CD14-positive monocyte (primary cell): ENCODE results near the gene EXOC4. TPM values are rescaled to one million over a fixed set of nuclear protein-coding genes. Genes with fewer than 3 reads are reported as not detected.

Source experiments
- DNase-seq, 3 donors: peaks; one replicate each; pipeline ENCODE4 v3.0.0-alpha.2; 2011 to 2022
- H2AFZ ChIP-seq: 2 replicates; pipeline ENCODE4 v1.6.0; 2012; ENCODE audit warnings: mild to moderate bottlenecking, low read depth, low read length, inconsistent platforms; ENCODE audit not compliant: insufficient read depth, poor library complexity, severe bottlenecking
- H3K27ac ChIP-seq, 2 donors: 1 replicate in 1 of 2; 2 replicates in 1 of 2; pipeline ENCODE4 v1.5.1; 2012 to 2013; ENCODE audit warnings: low read length in 2 of 2, control low read depth in 1 of 2, inconsistent platforms in 1 of 2, low read depth in 1 of 2, mild to moderate bottlenecking in 1 of 2
- H3K27me3 ChIP-seq, 2 donors: one replicate each; pipeline versions ENCODE4 v1.6.0 to v1.6.1; 2011 to 2013; ENCODE audit warnings: low read length in 2 of 2; ENCODE audit not compliant: control insufficient read depth in 2 of 2, insufficient read depth in 2 of 2
- H3K36me3 ChIP-seq, 2 donors: replicated peaks in 1 of 2; 1 replicate in 1 of 2; 2 replicates in 1 of 2; pipeline versions ENCODE4 v1.5.1 to v1.6.1; 2012 to 2013; ENCODE audit warnings: low read length in 2 of 2, control low read depth in 1 of 2, inconsistent platforms in 1 of 2, mild to moderate bottlenecking in 1 of 2; ENCODE audit not compliant: insufficient read depth in 2 of 2, control insufficient read depth in 1 of 2
- H3K4me1 ChIP-seq, 2 donors: 1 replicate in 1 of 2; 2 replicates in 1 of 2; pipeline versions ENCODE4 v1.5.1 to v1.6.1; 2012 to 2013; ENCODE audit warnings: low read length in 2 of 2, control low read depth in 1 of 2, inconsistent platforms in 1 of 2, mild to moderate bottlenecking in 1 of 2, moderate library complexity in 1 of 2; ENCODE audit not compliant: insufficient read depth in 2 of 2, control insufficient read depth in 1 of 2
- H3K4me2 ChIP-seq: replicated peaks from 2 replicates; pipeline ENCODE3; 2012; ENCODE audit warnings: low read length, moderate library complexity, mild to moderate bottlenecking; ENCODE audit not compliant: poor library complexity, severe bottlenecking; ENCODE audit errors: extremely low read depth
- H3K4me3 ChIP-seq, 3 experiments: fragments of 200-600 bp in 1 of 3; sonication (generic) in 1 of 3; replicated peaks in 1 of 3; 1 replicate in 2 of 3; 2 replicates in 1 of 3; pipeline ENCODE4 v1.5.1; 2011 to 2013; ENCODE audit warnings: low read length in 3 of 3, mild to moderate bottlenecking in 3 of 3, control low read depth in 2 of 3, low read depth in 2 of 3, inconsistent platforms in 1 of 3, moderate library complexity in 1 of 3
- H3K79me2 ChIP-seq: 2 replicates; pipeline ENCODE4 v1.6.0; 2012; ENCODE audit warnings: mild to moderate bottlenecking, control low read depth, inconsistent platforms, low read length, moderate library complexity; ENCODE audit not compliant: insufficient read depth
- H3K9ac ChIP-seq: 2 replicates; pipeline ENCODE4 v1.6.0; 2017; ENCODE audit warnings: low read length, mild to moderate bottlenecking; ENCODE audit not compliant: insufficient read depth, poor library complexity, severe bottlenecking
- H3K9me3 ChIP-seq, 2 donors: replicated peaks in 1 of 2; 1 replicate in 1 of 2; 2 replicates in 1 of 2; pipeline versions ENCODE4 v1.5.1 to v1.6.1; 2012 to 2013; ENCODE audit warnings: low read length in 2 of 2, control low read depth in 1 of 2; ENCODE audit not compliant: control insufficient read depth in 1 of 2, insufficient read depth in 1 of 2
- H4K20me1 ChIP-seq: 2 replicates; pipeline ENCODE4 v1.6.0; 2012; ENCODE audit warnings: mild to moderate bottlenecking, low read length, control low read depth, moderate library complexity; ENCODE audit not compliant: insufficient read depth
- H3K27ac Mint-ChIP-seq, 7 donors: one replicate each; pipeline ENCODE4 v1.8.0; 2020; ENCODE audit warnings: mild to moderate bottlenecking in 7 of 7, mixed read lengths in 7 of 7, moderate library complexity in 6 of 7, inconsistent platforms in 2 of 7
- H3K27me3 Mint-ChIP-seq, 3 donors: one replicate each; pipeline ENCODE4 v1.8.0; 2021 to 2022; ENCODE audit warnings: low read depth in 3 of 3, mild to moderate bottlenecking in 3 of 3, mixed read lengths in 3 of 3, moderate library complexity in 3 of 3, inconsistent platforms in 1 of 3
- H3K36me3 Mint-ChIP-seq, 2 donors: one replicate each; pipeline ENCODE4 v1.8.0; 2020; ENCODE audit warnings: mixed read lengths in 2 of 2, inconsistent platforms in 1 of 2, mild to moderate bottlenecking in 1 of 2
- H3K4me1 Mint-ChIP-seq: one replicate; pipeline ENCODE4 v1.8.0; 2020; ENCODE audit warnings: mild to moderate bottlenecking, mixed read lengths
- H3K4me3 Mint-ChIP-seq, 2 donors: one replicate each; pipeline ENCODE4 v1.8.0; 2020; ENCODE audit warnings: mild to moderate bottlenecking in 2 of 2, mixed read lengths in 2 of 2, moderate library complexity in 1 of 2
- H3K9me3 Mint-ChIP-seq, 7 donors: one replicate each; pipeline ENCODE4 v1.8.0; 2020 to 2022; ENCODE audit warnings: mixed read lengths in 7 of 7, mild to moderate bottlenecking in 6 of 7, moderate library complexity in 6 of 7, inconsistent platforms in 2 of 7
- WGBS: methylation state at CpG from one replicate; pipeline ENCODE4 v1.1.5; 2013; ENCODE audit warnings: missing lambda C conversion rate; ENCODE audit not compliant: insufficient coverage; 5-methylcytosine and 5-hydroxymethylcytosine counted together
- intact Hi-C, 2 donors: fragments of 100-400 bp; cut with micrococcal nuclease; formaldehyde crosslinking; loops; one replicate each; pipeline versions ENCODE4 v1.15.0 to v1.15.1; 2023
- polyA plus RNA-seq, 3 donors: library from polyadenylated mRNA; depleted of rRNA in 1 of 3; unstranded in 2 of 3; stranded (reverse) in 1 of 3; fragments of 300-500 nt in 2 of 3; fragments of >200 nt in 1 of 3; fragmentation: Illumina TruSeq in 2 of 3; gene quantifications; 1 replicate in 2 of 3; 2 replicates in 1 of 3; pipeline ENCODE4 v1.2.3, GENCODE V29; 2012 to 2021
- TF ChIP-seq, protein P1 (sequence below): fragments of 200-600 bp; IDR thresholded peaks from one replicate; pipeline ENCODE4 v1.8.0; 2022; ENCODE audit warnings: antibody characterized with exemption, mild to moderate bottlenecking

The EXOC4 gene
- polyA plus RNA-seq, 3 donors: 20.6 to 22.3 (median 22.3) TPM

DNA sequence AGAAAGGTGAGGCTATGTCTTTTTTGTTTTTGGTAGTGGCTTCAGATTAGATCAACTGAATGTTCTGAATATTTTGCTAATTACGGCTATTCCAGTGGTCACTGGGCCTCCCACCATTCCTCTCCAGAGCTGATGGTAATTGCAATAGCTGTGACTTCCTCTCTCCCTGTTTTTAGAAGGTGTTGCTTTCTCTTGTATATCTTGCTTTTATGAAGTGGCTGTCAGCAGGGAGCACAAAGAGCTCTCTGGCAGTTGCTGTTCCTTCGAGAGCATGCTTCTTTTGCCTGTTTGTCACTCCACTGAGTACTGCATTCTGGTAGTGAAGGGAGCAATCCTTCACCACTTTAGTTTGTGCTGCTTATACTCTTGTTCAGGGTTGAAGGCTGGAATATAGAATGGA, 133.3 kb downstream of the EXOC4 start:
- 67% methylated on average over 1 of the region's 2 CpGs for WGBS
- H3K4me1 Mint-ChIP-seq: peaks cover 5% of the 10 kb centered on the region
- no peak overlapping the region for H3K4me3 Mint-ChIP-seq

DNA sequence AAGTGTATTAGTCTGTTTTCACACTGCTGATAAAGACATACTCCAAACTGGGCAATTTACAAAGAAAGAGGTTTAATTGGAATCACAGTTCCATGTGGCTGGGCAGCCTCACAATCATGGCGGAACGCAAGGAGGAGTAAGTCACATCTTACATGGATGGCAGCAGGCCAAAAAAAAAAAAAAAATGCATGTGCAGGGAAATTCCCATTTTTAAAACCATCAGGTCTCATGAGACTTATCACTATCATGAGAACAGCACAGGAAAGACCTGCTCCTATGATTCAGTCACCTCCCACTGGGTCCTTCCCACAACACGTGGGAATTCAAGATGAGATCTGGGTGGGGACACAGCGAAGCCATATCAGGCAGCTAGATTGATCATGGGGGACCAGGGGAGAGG, 136.8 kb downstream of the EXOC4 start:
- H3K4me2 ChIP-seq: no peak overlapping the region
- H3K27ac Mint-ChIP-seq: no peak overlapping the region
- intact Hi-C loops: no loop called here
- H3K27ac ChIP-seq: no peak overlapping the region
- DNase-seq: no peak
- no peaks in the 10 kb centered on the region for H3K4me1 ChIP-seq
- H3K27me3 Mint-ChIP-seq: peaks cover 0 to 1% (median 0%) of the 10 kb centered on the region in 3 donors
- H3K27me3 ChIP-seq: no peaks in the 10 kb centered on the region
- no peak overlapping the region for H3K9ac ChIP-seq
- H3K9me3 Mint-ChIP-seq: peaks cover 0 to 3% (median 1%) of the 10 kb centered on the region in 7 donors
- H3K9me3 ChIP-seq: no peaks in the 10 kb centered on the region
- TF ChIP-seq, protein P1, sequence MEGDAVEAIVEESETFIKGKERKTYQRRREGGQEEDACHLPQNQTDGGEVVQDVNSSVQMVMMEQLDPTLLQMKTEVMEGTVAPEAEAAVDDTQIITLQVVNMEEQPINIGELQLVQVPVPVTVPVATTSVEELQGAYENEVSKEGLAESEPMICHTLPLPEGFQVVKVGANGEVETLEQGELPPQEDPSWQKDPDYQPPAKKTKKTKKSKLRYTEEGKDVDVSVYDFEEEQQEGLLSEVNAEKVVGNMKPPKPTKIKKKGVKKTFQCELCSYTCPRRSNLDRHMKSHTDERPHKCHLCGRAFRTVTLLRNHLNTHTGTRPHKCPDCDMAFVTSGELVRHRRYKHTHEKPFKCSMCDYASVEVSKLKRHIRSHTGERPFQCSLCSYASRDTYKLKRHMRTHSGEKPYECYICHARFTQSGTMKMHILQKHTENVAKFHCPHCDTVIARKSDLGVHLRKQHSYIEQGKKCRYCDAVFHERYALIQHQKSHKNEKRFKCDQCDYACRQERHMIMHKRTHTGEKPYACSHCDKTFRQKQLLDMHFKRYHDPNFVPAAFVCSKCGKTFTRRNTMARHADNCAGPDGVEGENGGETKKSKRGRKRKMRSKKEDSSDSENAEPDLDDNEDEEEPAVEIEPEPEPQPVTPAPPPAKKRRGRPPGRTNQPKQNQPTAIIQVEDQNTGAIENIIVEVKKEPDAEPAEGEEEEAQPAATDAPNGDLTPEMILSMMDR: no peak
- no peak overlapping the region for H3K4me3 Mint-ChIP-seq
- H3K36me3 ChIP-seq: no peaks in the 10 kb centered on the region
- no peaks in the 10 kb centered on the region for H4K20me1 ChIP-seq
- H3K36me3 Mint-ChIP-seq: peaks cover 4 to 5% of the 10 kb centered on the region in 2 donors
- WGBS: no CpG with 5 or more reads among the region's 4 CpGs
- H3K4me3 ChIP-seq: no peak overlapping the region
- no peaks in the 10 kb centered on the region for H3K79me2 ChIP-seq
- H3K4me1 Mint-ChIP-seq: peaks cover 5% of the 10 kb centered on the region
- no peak overlapping the region for H2AFZ ChIP-seq

More for the DNA sequence above, 133.3 kb downstream of the EXOC4 start:
- Histone ChIP-seq H3K36me3 (no peaks in the 10 kb centered on the region), H3K9ac (no peak overlapping the region), H2AFZ (no peak overlapping the region), H3K4me3 (no peak overlapping the region), H4K20me1 (no peaks in the 10 kb centered on the region), H3K4me1 (no peaks in the 10 kb centered on the region), H3K27me3 (no peaks in the 10 kb centered on the region), H3K9me3 (no peaks in the 10 kb centered on the region), H3K79me2 (no peaks in the 10 kb centered on the region), H3K4me2 (no peak overlapping the region), H3K27ac (no peak overlapping the region)
- peaks cover 0 to 3% (median 1%) of the 10 kb centered on the region in 7 donors for H3K9me3 Mint-ChIP-seq
- H3K27ac Mint-ChIP-seq: no peak overlapping the region
- peaks cover 7 to 17% of the 10 kb centered on the region in 2 donors for H3K36me3 Mint-ChIP-seq
- TF ChIP-seq, protein P1: no peak
- intact Hi-C loops: no loop called here
- no peaks in the 10 kb centered on the region for H3K27me3 Mint-ChIP-seq
- DNase-seq: no peak
